OCI-LY7 (cell line): ENCODE data around the gene CNOT6. TPM values are rescaled to one million over a fixed set of nuclear protein-coding genes. Genes with fewer than 3 reads are reported as not detected.

ENCODE experiments used
- BruUV-seq: library from RNA; stranded (reverse); fragments of 400-500 nt; replicated peaks from 2 replicates; lab custom pipeline; 2021; lab: Mats Ljungman, UMichigan
- CTCF ChIA-PET: fragments of 300-600 bp; sonication (Branson Sonifier 250); formaldehyde crosslinking; loops from one replicate; lab custom pipeline; 2022; ENCODE audit warnings: antibody characterized with exemption; ENCODE audit not compliant: unreplicated experiment; lab: Charles Lee
- POLR2A ChIA-PET: fragments of 300-600 bp; sonication (Branson Sonifier 250); formaldehyde crosslinking; loops from one replicate; lab custom pipeline; 2022; ENCODE audit warnings: antibody characterized with exemption; lab: Charles Lee
- DNase-seq: peaks from one replicate; pipeline ENCODE4 v3.0.0-alpha.2; 2015; ENCODE audit warnings: low spot score
- H2AFZ ChIP-seq: fragments of 200-600 bp; sonication (generic), shearing (Covaris generic); 2 replicates; pipeline ENCODE4 v1.6.1; 2014; ENCODE audit warnings: mild to moderate bottlenecking, antibody characterized with exemption, low read length, moderate library complexity
- H3K27ac ChIP-seq: fragments of 200-600 bp; sonication (generic); 2 replicates; pipeline ENCODE4 v1.5.1; 2014; ENCODE audit warnings: mixed run types, low read depth, mild to moderate bottlenecking, moderate library complexity, low read length, inconsistent platforms; ENCODE audit not compliant: poor library complexity, severe bottlenecking
- H3K36me3 ChIP-seq: fragments of 200-600 bp; sonication (generic); 2 replicates; pipeline ENCODE4 v1.6.1; 2014; ENCODE audit warnings: mild to moderate bottlenecking, antibody characterized with exemption, low read length, moderate library complexity, mixed read lengths; ENCODE audit not compliant: insufficient read depth
- H3K4me1 ChIP-seq: fragments of 200-600 bp; sonication (generic); 2 replicates; pipeline ENCODE4 v1.5.1; 2014; ENCODE audit warnings: mild to moderate bottlenecking, low read length; ENCODE audit not compliant: insufficient read depth, poor library complexity, severe bottlenecking
- H3K4me2 ChIP-seq: fragments of 200-600 bp; sonication (generic); 2 replicates; pipeline ENCODE4 v1.6.1; 2014; ENCODE audit warnings: mild to moderate bottlenecking, low read length
- H3K4me3 ChIP-seq: fragments of 200-600 bp; sonication (generic); 2 replicates; pipeline ENCODE4 v1.5.1; 2014; ENCODE audit warnings: mild to moderate bottlenecking, low read depth, low read length; ENCODE audit not compliant: poor library complexity, severe bottlenecking
- H3K79me2 ChIP-seq: fragments of 200-600 bp; sonication (generic); 2 replicates; pipeline ENCODE4 v1.6.1; 2016; ENCODE audit warnings: low read depth, mild to moderate bottlenecking, low read length, moderate library complexity, mixed read lengths; ENCODE audit not compliant: insufficient read depth
- H3K9me2 ChIP-seq: fragments of 200-600 bp; sonication (generic); 2 replicates; pipeline ENCODE4 v1.6.1; 2016; ENCODE audit warnings: mild to moderate bottlenecking, low read length, mixed read lengths; ENCODE audit not compliant: insufficient read depth
- H3K9me3 ChIP-seq: fragments of 200-600 bp; sonication (generic); 2 replicates; pipeline ENCODE4 v1.6.1; 2014; ENCODE audit warnings: mild to moderate bottlenecking, mixed run types, low read length, mixed read lengths
- H4K20me1 ChIP-seq: fragments of 200-600 bp; sonication (generic); 2 replicates; pipeline ENCODE4 v1.6.1; 2014; ENCODE audit warnings: mild to moderate bottlenecking, antibody characterized with exemption, low read length, moderate library complexity, mixed read lengths; ENCODE audit not compliant: insufficient read depth
- EZH2phosphoT487 ChIP-seq: fragments of 200-600 bp; sonication (generic); IDR thresholded peaks from 2 replicates; pipeline ENCODE4 v1.6.1; 2018; ENCODE audit warnings: low read depth, borderline replicate concordance, mild to moderate bottlenecking, mixed run types, antibody characterized with exemption, low read length, moderate library complexity, mixed read lengths
- intact Hi-C: fragments of 100-400 bp; cut with micrococcal nuclease; formaldehyde crosslinking; loops from one replicate; pipeline ENCODE4 v1.10.0; 2022; ENCODE audit not compliant: unreplicated experiment
- total RNA-seq, 2 experiments: library from RNA; depleted of rRNA in 1 of 2; stranded (reverse); fragments of >200 nt in 1 of 2; shearing (Covaris generic) in 1 of 2; gene quantifications; 2 replicates each; pipeline ENCODE4 v1.2.3, GENCODE V29; 2014 to 2022
- TF ChIP-seq, protein P1 (sequence below): fragments of 200-600 bp; sonication (generic); conservative IDR thresholded peaks from 2 replicates; pipeline ENCODE4 v1.5.1; 2014; ENCODE audit warnings: mild to moderate bottlenecking, antibody characterized with exemption, low read length, moderate library complexity, mixed read lengths

The CNOT6 gene
- total RNA-seq, 2 experiments from 2014 or later, result 9.4 to 30.1 TPM

DNA sequence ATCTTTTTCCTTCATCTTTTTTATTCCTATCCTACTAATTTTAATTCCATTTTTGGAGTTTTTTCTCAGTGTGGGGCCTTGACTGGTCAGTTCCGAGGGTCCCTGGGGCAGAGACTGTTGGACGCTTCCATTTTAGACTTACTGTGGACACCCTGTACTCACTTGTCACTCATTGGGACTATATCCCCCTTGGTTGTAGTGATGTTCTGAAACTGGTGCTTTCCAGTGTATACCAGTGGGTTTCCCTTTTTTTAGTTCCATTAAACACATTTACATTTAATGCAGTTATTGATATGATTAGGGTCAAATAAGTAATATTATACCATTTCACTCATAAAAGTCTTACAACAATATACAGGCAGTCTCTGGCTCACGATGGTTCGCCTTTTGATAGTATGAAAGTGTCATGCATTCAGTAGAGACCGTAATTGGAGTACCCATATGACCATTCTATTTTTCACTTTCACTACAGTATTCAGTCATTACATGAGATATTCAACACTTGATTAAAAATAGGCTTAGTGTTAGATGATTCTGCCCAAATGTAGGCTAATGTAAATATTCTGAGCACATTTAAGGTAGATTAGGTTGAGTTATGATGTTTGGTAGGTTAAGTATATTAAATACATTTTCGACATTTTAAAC lies 46.0 kb downstream of the CNOT6 start:
- Histone ChIP-seq H3K79me2 (peaks cover 42% of the 10 kb centered on the region; the same call in 1 of the 2 replicates), H3K4me3 (no peak overlapping the region), H3K4me1 (no peaks in the 10 kb centered on the region), H3K9me2 (no peaks in the 10 kb centered on the region), H3K27ac (no peak overlapping the region), H3K36me3 (peaks cover 81% of the 10 kb centered on the region), H3K9me3 (no peaks in the 10 kb centered on the region), H4K20me1 (no peaks in the 10 kb centered on the region), H3K4me2 (no peak overlapping the region), H2AFZ (no peak overlapping the region)
- no peak for TF ChIP-seq EZH2phosphoT487
- TF ChIP-seq, protein P1, sequence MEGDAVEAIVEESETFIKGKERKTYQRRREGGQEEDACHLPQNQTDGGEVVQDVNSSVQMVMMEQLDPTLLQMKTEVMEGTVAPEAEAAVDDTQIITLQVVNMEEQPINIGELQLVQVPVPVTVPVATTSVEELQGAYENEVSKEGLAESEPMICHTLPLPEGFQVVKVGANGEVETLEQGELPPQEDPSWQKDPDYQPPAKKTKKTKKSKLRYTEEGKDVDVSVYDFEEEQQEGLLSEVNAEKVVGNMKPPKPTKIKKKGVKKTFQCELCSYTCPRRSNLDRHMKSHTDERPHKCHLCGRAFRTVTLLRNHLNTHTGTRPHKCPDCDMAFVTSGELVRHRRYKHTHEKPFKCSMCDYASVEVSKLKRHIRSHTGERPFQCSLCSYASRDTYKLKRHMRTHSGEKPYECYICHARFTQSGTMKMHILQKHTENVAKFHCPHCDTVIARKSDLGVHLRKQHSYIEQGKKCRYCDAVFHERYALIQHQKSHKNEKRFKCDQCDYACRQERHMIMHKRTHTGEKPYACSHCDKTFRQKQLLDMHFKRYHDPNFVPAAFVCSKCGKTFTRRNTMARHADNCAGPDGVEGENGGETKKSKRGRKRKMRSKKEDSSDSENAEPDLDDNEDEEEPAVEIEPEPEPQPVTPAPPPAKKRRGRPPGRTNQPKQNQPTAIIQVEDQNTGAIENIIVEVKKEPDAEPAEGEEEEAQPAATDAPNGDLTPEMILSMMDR, result no peak
- intact Hi-C loops, result no loop called here
- DNase-seq, result no peak
- ChIA-PET POLR2A (no interaction called here), CTCF (no interaction called here)
- BruUV-seq, result TSS peak; percentile 10

DNA sequence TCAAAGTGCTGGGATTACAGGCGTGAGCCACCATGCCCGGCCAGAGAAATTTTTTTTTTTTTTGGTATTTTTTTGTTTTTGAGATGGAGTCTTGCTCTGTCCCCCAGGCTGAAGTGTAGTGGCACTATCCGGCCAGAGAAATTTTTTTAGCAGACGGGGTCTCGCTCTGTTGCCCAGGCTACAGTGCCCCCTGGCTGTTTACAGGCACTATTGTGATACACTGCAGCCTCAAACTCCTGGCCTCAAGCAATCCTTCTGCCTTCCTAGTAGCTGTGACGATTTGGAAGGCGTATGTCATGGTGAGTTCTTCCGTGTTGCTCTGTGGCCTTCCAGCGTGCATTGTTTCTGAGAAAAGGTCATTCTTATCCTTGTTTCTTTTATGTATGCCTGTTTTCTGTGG lies 47.5 kb downstream of the CNOT6 start:
- Histone ChIP-seq H2AFZ (no peak overlapping the region), H3K4me2 (no peak overlapping the region), H3K4me1 (no peaks in the 10 kb centered on the region), H4K20me1 (no peaks in the 10 kb centered on the region), H3K9me3 (no peaks in the 10 kb centered on the region), H3K36me3 (peaks cover 82% of the 10 kb centered on the region), H3K9me2 (no peaks in the 10 kb centered on the region), H3K4me3 (no peak overlapping the region), H3K27ac (no peak overlapping the region), H3K79me2 (peaks cover 49% of the 10 kb centered on the region; the same call in 1 of the 2 replicates)
- intact Hi-C loops, result no loop called here
- TF ChIP-seq, protein P1, result no peak
- no peak for TF ChIP-seq EZH2phosphoT487
- DNase-seq, result no peak
- CTCF ChIA-PET, result no interaction called here
- BruUV-seq, result no TSS peak
- POLR2A ChIA-PET, result no interaction called here

DNA sequence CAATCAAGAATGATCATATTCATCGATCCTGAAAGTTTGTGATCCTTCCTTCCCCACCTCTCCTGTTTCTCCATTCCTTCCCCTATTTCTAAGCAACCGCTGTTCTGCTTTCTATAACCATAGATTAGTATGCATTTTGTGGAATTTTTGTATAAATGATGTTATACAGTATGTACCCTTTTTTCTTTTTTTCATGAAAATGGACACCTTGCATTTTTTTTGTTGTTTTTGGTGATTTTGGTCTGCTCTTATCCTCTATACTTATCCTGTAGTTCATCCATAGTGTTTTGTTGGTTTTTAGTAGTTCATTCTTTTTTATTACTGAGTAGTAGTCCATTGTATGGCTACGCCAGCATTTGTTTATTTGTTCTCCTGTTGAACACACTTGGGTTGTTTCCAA lies 51.1 kb downstream of the CNOT6 start:
- Histone ChIP-seq H3K4me2 (no peak overlapping the region), H3K27ac (no peak overlapping the region), H4K20me1 (no peaks in the 10 kb centered on the region), H3K79me2 (peaks cover 34% of the 10 kb centered on the region; the same call in 1 of the 2 replicates), H3K9me2 (no peaks in the 10 kb centered on the region), H3K4me3 (no peak overlapping the region), H3K4me1 (no peaks in the 10 kb centered on the region), H2AFZ (no peak overlapping the region), H3K9me3 (no peaks in the 10 kb centered on the region), H3K36me3 (peaks cover 78% of the 10 kb centered on the region)
- TF ChIP-seq, protein P1, result no peak
- no peak for TF ChIP-seq EZH2phosphoT487
- intact Hi-C loops, result no loop called here
- ChIA-PET POLR2A (no interaction called here), CTCF (no interaction called here)
- no peak for DNase-seq
- BruUV-seq, result no TSS peak
